ENCODE results near the gene EXD1.
"Not testable (repeated sequence)": the region's sequence is repeated elsewhere in the genome, so short reads cannot be mapped to it uniquely, and the experiment has no call there.

EXD1 gene

GRCh38 chr15:41262571-41262970 is 32.0 kb upstream of the EXD1 start:
- Histone ChIP-seq H3K27me3 (replicated peaks; ENCODE audit: insufficient read depth, low read length) (no peaks in the 10 kb centered on the region), H4K20me1 (ENCODE audit: insufficient read depth, low read length) (no peaks in the 10 kb centered on the region), H2AFZ (ENCODE audit: low read length) (no peak overlapping the region), H3K9ac (ENCODE audit: low read length) (no peak overlapping the region), H3F3A (ENCODE audit: insufficient read depth, low read length) (peaks cover 12% of the 10 kb centered on the region), H3K4me2 (ENCODE audit: low read depth, low read length) (no peak overlapping the region), H3K4me3 (ENCODE audit: low read length) (no peak overlapping the region), H3K9me3 (replicated peaks; ENCODE audit: insufficient read depth, low read length) (no peaks in the 10 kb centered on the region), H3K79me2 (ENCODE audit: low read length) (no peaks in the 10 kb centered on the region), H3K4me1 (ENCODE audit: low read length) (peaks cover 17% of the 10 kb centered on the region; the same call in 1 of the 2 replicates), H3K27ac (ENCODE audit: low read length) (no peak overlapping the region), H3K9me2 (replicated peaks; ENCODE audit: insufficient read depth, low read length) (no peaks in the 10 kb centered on the region), H3K36me3 (replicated peaks; ENCODE audit: insufficient read depth, low read length) (no peaks in the 10 kb centered on the region)
- TF ChIP-seq EZH2phosphoT487 (IDR thresholded peaks at IDR 0.05; ENCODE audit: low read length): no peak
- TF ChIP-seq, protein P1, sequence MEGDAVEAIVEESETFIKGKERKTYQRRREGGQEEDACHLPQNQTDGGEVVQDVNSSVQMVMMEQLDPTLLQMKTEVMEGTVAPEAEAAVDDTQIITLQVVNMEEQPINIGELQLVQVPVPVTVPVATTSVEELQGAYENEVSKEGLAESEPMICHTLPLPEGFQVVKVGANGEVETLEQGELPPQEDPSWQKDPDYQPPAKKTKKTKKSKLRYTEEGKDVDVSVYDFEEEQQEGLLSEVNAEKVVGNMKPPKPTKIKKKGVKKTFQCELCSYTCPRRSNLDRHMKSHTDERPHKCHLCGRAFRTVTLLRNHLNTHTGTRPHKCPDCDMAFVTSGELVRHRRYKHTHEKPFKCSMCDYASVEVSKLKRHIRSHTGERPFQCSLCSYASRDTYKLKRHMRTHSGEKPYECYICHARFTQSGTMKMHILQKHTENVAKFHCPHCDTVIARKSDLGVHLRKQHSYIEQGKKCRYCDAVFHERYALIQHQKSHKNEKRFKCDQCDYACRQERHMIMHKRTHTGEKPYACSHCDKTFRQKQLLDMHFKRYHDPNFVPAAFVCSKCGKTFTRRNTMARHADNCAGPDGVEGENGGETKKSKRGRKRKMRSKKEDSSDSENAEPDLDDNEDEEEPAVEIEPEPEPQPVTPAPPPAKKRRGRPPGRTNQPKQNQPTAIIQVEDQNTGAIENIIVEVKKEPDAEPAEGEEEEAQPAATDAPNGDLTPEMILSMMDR (IDR thresholded peaks at IDR 0.05; ENCODE audit: low read length): no peak
- no peak for TF ChIP-seq EZH2 (optimal IDR thresholded peaks at IDR 0.05; ENCODE audit: low read depth, low read length)
- DNase-seq: no peak

DNA sequence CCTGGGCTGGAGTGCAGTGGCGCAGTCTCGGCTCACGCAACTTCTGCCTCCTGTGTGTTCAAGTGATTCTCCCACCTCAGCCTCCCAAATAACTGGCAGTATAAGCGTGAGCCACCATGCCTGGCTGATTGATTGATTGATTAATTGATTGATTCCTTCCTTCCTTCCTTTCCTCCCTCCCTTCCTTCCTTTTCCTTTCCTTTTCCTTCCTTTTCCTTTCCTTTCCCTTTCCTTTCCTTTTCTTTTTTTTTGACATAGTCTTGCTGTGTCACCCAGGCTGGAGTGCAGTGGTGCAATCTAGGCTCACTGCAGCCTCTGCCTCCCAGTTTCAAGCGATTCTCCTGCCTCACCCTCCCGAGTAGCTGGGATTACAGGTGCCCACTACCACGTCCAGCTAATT is 30.4 kb upstream of the EXD1 start:
- H3K9me2 ChIP-seq (replicated peaks; ENCODE audit: insufficient read depth, low read length); H3K9me3 ChIP-seq (replicated peaks; ENCODE audit: insufficient read depth, low read length); H3K27me3 ChIP-seq (replicated peaks; ENCODE audit: insufficient read depth, low read length); H2AFZ ChIP-seq (ENCODE audit: low read length); H3K79me2 ChIP-seq (ENCODE audit: low read length); H3K4me3 ChIP-seq (ENCODE audit: low read length); H3K9ac ChIP-seq (ENCODE audit: low read length); H3K27ac ChIP-seq (ENCODE audit: low read length); DNase-seq; H4K20me1 ChIP-seq (ENCODE audit: insufficient read depth, low read length); H3K4me2 ChIP-seq (ENCODE audit: low read depth, low read length); H3K36me3 ChIP-seq (replicated peaks; ENCODE audit: insufficient read depth, low read length): not testable (repeated sequence)
- H3K4me1 ChIP-seq (ENCODE audit: low read length): peaks cover 17% of the 10 kb centered on the region; the same call in 1 of the 2 replicates
- H3F3A ChIP-seq (ENCODE audit: insufficient read depth, low read length): peaks cover 12% of the 10 kb centered on the region

DNA sequence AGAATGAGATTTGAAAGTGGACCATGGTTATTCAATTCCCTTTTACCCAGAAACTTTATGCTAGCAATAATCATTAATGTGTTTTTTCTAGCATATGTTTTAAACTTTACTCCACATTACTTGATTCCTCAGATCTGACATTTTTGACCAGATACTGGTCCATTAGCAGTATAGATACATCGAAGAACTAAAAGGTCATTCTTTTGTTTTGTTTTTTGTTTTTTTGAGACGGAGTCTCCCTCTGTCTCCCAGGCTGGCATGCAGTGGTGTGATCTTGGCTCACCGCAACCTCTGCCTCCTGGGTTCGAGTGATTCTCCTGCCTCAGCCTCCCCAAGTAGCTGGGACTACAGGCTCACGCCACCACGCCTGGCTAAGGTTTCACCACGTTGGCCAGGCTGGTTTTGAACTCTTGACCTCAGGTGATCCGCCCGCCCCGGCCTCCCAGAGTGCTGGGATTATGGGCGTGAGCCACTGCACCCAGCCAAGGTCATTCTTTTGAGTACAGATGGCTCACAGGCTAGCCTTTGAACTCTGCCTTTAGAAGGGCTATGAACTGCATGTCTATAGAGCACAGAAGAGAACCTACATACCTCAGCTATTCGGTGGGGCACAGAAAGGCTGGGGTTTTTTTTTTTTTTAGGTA is 29.1 kb upstream of the EXD1 start:
- Histone ChIP-seq H2AFZ (ENCODE audit: low read length) (no peak overlapping the region), H3K9me2 (replicated peaks; ENCODE audit: insufficient read depth, low read length) (no peaks in the 10 kb centered on the region), H3K79me2 (ENCODE audit: low read length) (no peaks in the 10 kb centered on the region), H3K4me3 (ENCODE audit: low read length) (no peak overlapping the region), H3K4me2 (ENCODE audit: low read depth, low read length) (no peak overlapping the region), H3K27ac (ENCODE audit: low read length) (no peak overlapping the region), H3K36me3 (replicated peaks; ENCODE audit: insufficient read depth, low read length) (no peaks in the 10 kb centered on the region), H3K9me3 (replicated peaks; ENCODE audit: insufficient read depth, low read length) (no peaks in the 10 kb centered on the region), H3K9ac (ENCODE audit: low read length) (no peak overlapping the region), H4K20me1 (ENCODE audit: insufficient read depth, low read length) (no peaks in the 10 kb centered on the region), H3K4me1 (ENCODE audit: low read length) (peaks cover 17% of the 10 kb centered on the region; the same call in 1 of the 2 replicates), H3F3A (ENCODE audit: insufficient read depth, low read length) (peaks cover 12% of the 10 kb centered on the region), H3K27me3 (replicated peaks; ENCODE audit: insufficient read depth, low read length) (no peaks in the 10 kb centered on the region)
- no peak for DNase-seq
- no peak for TF ChIP-seq EZH2phosphoT487 (IDR thresholded peaks at IDR 0.05; ENCODE audit: low read length)
- no peak for TF ChIP-seq EZH2 (optimal IDR thresholded peaks at IDR 0.05; ENCODE audit: low read depth, low read length)
- TF ChIP-seq, protein P1 (IDR thresholded peaks at IDR 0.05; ENCODE audit: low read length): no peak

DNA sequence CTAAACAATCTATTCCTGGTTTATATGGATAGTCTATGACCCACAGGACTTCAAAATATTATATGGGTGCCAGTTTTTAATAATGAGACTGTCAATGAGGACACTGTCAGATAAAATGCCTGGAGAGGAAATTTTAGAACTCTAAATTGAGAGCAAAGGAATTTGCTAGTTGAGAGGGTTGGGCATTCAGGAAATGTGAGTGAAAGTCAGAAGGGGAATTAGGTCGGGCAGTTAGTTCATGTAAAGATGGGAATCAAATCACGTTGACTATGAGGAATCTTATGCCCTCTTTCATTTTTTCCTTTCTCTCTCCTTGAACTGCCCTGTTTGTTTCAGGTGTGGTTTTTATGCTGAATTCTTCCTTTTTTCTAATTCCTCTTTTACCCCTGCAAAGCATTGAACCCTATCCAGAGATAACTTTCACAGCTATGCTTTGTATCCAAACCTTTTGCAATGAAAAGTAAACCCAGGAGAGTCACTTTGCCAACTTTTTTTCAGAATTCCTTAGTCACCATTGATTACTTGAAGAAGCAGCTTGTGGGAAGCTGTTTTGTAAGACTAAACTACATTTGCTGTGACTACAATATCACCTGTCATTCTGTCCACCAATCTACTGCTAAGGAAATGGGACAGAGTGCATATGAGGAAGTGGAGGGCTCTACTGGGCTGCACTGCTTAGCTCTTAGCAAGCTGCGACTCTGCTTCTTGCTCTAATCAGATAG is 28.4 kb upstream of the EXD1 start:
- Histone ChIP-seq H3F3A (ENCODE audit: insufficient read depth, low read length) (peaks cover 8% of the 10 kb centered on the region), H3K9ac (ENCODE audit: low read length) (no peak overlapping the region), H3K9me2 (replicated peaks; ENCODE audit: insufficient read depth, low read length) (no peaks in the 10 kb centered on the region), H3K27ac (ENCODE audit: low read length) (no peak overlapping the region), H3K4me1 (ENCODE audit: low read length) (peaks cover 10% of the 10 kb centered on the region; the same call in 1 of the 2 replicates), H3K79me2 (ENCODE audit: low read length) (no peaks in the 10 kb centered on the region), H3K4me3 (ENCODE audit: low read length) (no peak overlapping the region), H3K36me3 (replicated peaks; ENCODE audit: insufficient read depth, low read length) (no peaks in the 10 kb centered on the region), H4K20me1 (ENCODE audit: insufficient read depth, low read length) (no peaks in the 10 kb centered on the region), H3K9me3 (replicated peaks; ENCODE audit: insufficient read depth, low read length) (no peaks in the 10 kb centered on the region), H2AFZ (ENCODE audit: low read length) (no peak overlapping the region), H3K27me3 (replicated peaks; ENCODE audit: insufficient read depth, low read length) (no peaks in the 10 kb centered on the region), H3K4me2 (ENCODE audit: low read depth, low read length) (no peak overlapping the region)
- TF ChIP-seq EZH2phosphoT487 (IDR thresholded peaks at IDR 0.05; ENCODE audit: low read length) (no peak), EZH2 (optimal IDR thresholded peaks at IDR 0.05; ENCODE audit: low read depth, low read length) (no peak)
- TF ChIP-seq, protein P1 (IDR thresholded peaks at IDR 0.05; ENCODE audit: low read length): no peak
- DNase-seq: no peak
